Testis (tissue), 2 donors: ENCODE measurements around the gene PRG2.

Source experiments
- POLR2A ChIP-seq: fragments of 450-650 bp; IDR thresholded peaks from one replicate; pipeline ENCODE4 v1.6.1; 2017; ENCODE audit warnings: antibody characterized with exemption, mild to moderate bottlenecking, moderate library complexity
- TF ChIP-seq, protein P1 (sequence below), 3 experiments: fragments of 450-650 bp in 2 of 3; fragments of 200-600 bp in 1 of 3; sonication (generic) in 1 of 3; IDR thresholded peaks; one replicate each; pipeline ENCODE4 v1.5.1; 2016 to 2019; ENCODE audit warnings: antibody characterized with exemption in 3 of 3, mild to moderate bottlenecking in 2 of 3, moderate library complexity in 1 of 3

DNA sequence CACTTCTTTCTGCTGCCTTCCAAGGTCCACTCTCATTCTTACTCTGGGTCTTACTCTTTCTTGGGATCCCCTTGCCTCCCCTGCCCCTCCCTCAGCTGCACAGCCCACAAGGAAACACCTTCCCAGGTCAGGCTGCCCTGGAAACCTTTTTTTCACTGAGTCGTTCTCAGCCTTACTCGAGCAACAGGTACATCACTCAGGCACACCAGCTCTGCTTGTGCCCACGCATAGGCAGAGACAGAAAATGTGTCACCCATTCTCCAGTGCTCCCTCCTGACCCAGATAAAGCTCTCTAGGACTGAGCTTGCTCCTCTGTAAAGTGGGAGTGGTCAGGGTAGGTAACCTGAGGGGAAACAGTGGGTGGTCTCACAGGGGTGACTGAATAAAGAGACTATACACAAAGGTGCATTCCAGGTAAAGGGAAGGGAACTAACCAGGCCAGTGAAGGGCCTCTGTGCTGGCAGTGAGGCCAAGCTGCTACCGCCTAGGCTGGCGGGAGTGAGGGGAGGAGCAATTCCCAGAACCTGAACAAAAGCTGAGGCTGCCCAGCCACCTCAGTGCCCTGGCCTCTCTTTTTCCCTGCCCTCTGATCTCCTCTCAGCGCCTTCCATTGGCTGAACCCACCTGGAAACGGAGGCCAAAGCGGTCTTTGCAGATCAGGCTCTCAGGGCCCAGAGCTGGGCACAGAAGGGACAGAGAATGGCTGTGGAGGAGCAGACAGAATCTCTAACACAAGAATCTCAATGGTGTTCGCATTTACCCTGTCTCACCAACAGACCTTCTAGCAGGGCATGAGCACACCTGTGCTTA, 25.4 kb downstream of the PRG2 start:
- TF ChIP-seq, protein P1, sequence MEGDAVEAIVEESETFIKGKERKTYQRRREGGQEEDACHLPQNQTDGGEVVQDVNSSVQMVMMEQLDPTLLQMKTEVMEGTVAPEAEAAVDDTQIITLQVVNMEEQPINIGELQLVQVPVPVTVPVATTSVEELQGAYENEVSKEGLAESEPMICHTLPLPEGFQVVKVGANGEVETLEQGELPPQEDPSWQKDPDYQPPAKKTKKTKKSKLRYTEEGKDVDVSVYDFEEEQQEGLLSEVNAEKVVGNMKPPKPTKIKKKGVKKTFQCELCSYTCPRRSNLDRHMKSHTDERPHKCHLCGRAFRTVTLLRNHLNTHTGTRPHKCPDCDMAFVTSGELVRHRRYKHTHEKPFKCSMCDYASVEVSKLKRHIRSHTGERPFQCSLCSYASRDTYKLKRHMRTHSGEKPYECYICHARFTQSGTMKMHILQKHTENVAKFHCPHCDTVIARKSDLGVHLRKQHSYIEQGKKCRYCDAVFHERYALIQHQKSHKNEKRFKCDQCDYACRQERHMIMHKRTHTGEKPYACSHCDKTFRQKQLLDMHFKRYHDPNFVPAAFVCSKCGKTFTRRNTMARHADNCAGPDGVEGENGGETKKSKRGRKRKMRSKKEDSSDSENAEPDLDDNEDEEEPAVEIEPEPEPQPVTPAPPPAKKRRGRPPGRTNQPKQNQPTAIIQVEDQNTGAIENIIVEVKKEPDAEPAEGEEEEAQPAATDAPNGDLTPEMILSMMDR (IDR thresholded peaks at IDR 0.05): no peak
- TF ChIP-seq POLR2A: no peak
